Suprapubic skin (tissue), 4 donors: ENCODE measurements around the gene MYH6. TPM values are rescaled to one million over a fixed set of nuclear protein-coding genes. Genes with fewer than 3 reads are reported as not detected.

Experiments used
- DNase-seq, 2 donors: peaks; one replicate each; pipeline ENCODE4 v3.0.0-alpha.2; 2019; ENCODE audit warnings: low spot score in 2 of 2
- H3K27ac ChIP-seq: fragments of 200-600 bp; sonication (generic); one replicate; pipeline ENCODE4 v1.5.1; 2019
- H3K27me3 ChIP-seq: fragments of 200-600 bp; sonication (generic); one replicate; pipeline ENCODE4 v1.5.1; 2019
- H3K36me3 ChIP-seq: fragments of 200-600 bp; sonication (generic); one replicate; pipeline ENCODE4 v1.5.1; 2019
- H3K4me1 ChIP-seq: fragments of 200-600 bp; sonication (generic); one replicate; pipeline ENCODE4 v1.5.1; 2019
- H3K4me3 ChIP-seq: fragments of 200-600 bp; sonication (generic); one replicate; pipeline ENCODE4 v1.5.1; 2019; ENCODE audit warnings: mild to moderate bottlenecking
- H3K9me3 ChIP-seq: fragments of 200-600 bp; sonication (generic); one replicate; pipeline ENCODE4 v1.5.1; 2019
- EP300 ChIP-seq: sonication (generic); formaldehyde crosslinking; IDR thresholded peaks from one replicate; pipeline ENCODE4 v1.6.1; 2017; ENCODE audit warnings: antibody characterized with exemption
- POLR2A ChIP-seq, 2 donors: fragments of 450-650 bp; IDR thresholded peaks; one replicate each; pipeline ENCODE4 v1.6.1; 2017; ENCODE audit warnings: antibody characterized with exemption in 2 of 2, mild to moderate bottlenecking in 2 of 2, moderate library complexity in 2 of 2
- POLR2AphosphoS5 ChIP-seq, 3 donors: sonication (generic); formaldehyde crosslinking; IDR thresholded peaks; one replicate each; pipeline ENCODE4 v1.6.1; 2017; ENCODE audit warnings: antibody characterized with exemption in 3 of 3
- WGBS: methylation state at CpG from one replicate; pipeline ENCODE4 v1.1.5; 2018; 5-methylcytosine and 5-hydroxymethylcytosine counted together
- total RNA-seq, 4 donors: library from RNA; depleted of rRNA; stranded (reverse); fragments of >200 nt; gene quantifications; one replicate each; pipeline ENCODE4 v1.1.0, GENCODE V29; 2016
- TF ChIP-seq, protein P1 (sequence below), 2 donors: fragments of 200-600 bp in 1 of 2; fragments of 450-650 bp in 1 of 2; sonication (generic) in 1 of 2; IDR thresholded peaks; one replicate each; pipeline ENCODE4 v1.5.1; 2016 to 2019; ENCODE audit warnings: antibody characterized with exemption in 2 of 2, mild to moderate bottlenecking in 1 of 2, moderate library complexity in 1 of 2

The MYH6 gene
- total RNA-seq, 4 donors from 2014 or later: not detected

DNA sequence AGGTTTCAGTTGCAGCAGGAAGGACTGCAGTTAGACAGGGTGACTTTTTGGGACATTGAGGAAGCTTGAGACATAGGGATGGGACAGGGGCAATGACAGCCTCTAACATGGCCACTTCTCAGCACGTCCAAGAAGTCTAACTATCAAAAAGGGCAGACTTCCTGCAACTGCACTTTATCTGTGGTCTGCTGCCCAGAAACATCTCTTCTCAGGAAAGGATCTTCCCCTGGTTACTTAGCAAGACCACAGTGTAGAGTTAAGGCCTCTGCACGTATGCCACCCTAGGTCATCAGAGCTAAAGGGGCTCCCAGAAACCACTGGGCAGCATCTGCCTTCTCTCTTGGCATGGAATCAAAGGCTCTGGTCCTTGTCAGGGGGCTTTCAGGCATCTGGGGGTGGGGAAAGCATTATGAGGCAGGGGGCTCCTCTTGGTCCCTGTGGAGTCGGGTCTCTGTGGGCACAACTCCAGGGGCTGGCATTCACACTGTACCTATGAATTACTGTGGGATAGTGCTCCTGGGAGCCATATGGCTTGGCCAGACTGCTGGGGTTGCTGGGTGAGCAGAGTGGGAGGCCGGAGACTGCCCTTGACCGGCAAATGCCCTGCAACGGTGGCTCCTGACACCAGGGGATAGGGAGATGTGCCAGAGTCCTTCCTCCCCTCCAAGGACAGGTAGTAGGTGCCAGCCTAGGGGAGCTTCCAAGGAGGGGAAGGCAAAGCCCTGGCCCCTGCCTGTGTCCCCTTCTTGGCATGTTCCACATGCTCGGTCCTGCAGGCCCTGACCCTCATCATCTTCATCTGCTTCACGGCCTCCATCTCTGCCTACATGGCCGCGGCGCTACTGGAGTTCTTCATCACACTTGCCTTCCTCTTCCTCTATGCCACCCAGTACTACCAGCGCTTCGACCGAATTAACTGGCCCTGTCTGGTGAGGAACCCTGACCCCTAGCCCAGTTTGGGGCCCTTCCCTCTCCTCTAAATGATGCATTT is 30.2 kb downstream of the MYH6 start:
- no peaks in the 10 kb centered on the region for H3K36me3 ChIP-seq
- H3K9me3 ChIP-seq: no peaks in the 10 kb centered on the region
- peaks cover 12% of the 10 kb centered on the region for H3K4me1 ChIP-seq
- H3K27me3 ChIP-seq: peaks cover 7% of the 10 kb centered on the region
- TF ChIP-seq POLR2A (IDR thresholded peaks at IDR 0.05) (no peak), POLR2AphosphoS5 (IDR thresholded peaks at IDR 0.05) (no peak), EP300 (no peak)
- TF ChIP-seq, protein P1, sequence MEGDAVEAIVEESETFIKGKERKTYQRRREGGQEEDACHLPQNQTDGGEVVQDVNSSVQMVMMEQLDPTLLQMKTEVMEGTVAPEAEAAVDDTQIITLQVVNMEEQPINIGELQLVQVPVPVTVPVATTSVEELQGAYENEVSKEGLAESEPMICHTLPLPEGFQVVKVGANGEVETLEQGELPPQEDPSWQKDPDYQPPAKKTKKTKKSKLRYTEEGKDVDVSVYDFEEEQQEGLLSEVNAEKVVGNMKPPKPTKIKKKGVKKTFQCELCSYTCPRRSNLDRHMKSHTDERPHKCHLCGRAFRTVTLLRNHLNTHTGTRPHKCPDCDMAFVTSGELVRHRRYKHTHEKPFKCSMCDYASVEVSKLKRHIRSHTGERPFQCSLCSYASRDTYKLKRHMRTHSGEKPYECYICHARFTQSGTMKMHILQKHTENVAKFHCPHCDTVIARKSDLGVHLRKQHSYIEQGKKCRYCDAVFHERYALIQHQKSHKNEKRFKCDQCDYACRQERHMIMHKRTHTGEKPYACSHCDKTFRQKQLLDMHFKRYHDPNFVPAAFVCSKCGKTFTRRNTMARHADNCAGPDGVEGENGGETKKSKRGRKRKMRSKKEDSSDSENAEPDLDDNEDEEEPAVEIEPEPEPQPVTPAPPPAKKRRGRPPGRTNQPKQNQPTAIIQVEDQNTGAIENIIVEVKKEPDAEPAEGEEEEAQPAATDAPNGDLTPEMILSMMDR (IDR thresholded peaks at IDR 0.05): no peak
- DNase-seq: no peak
- H3K4me3 ChIP-seq: no peak overlapping the region
- 85% methylated on average over 14 of the region's 14 CpGs for WGBS
- no peak overlapping the region for H3K27ac ChIP-seq

DNA sequence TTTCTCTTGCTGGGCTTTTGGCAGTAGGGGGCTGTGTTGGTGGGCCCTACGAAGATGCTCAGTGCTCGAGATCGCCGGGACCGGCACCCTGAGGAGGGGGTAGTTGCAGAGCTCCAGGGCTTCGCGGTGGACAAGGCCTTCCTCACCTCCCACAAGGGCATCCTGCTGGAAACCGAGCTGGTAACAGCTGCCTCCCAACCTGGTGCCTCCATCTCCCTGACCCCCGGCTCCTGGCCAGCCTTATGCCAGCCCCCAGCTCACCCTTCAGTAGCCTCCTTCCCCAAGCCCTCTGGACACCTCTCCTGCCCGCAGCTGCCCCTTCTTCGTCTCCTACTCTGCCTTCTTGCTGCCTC is 30.9 kb downstream of the MYH6 start:
- Histone ChIP-seq H3K27ac (no peak overlapping the region), H3K36me3 (no peaks in the 10 kb centered on the region), H3K4me3 (no peak overlapping the region), H3K9me3 (no peaks in the 10 kb centered on the region), H3K4me1 (peaks cover 12% of the 10 kb centered on the region), H3K27me3 (peaks cover 7% of the 10 kb centered on the region)
- no peak for DNase-seq
- 73% methylated on average over 3 of the region's 11 CpGs for WGBS
- TF ChIP-seq POLR2A (IDR thresholded peaks at IDR 0.05): no peak
- no peak for TF ChIP-seq POLR2AphosphoS5 (IDR thresholded peaks at IDR 0.05)
- TF ChIP-seq EP300: no peak
- TF ChIP-seq, protein P1 (IDR thresholded peaks at IDR 0.05): no peak

DNA sequence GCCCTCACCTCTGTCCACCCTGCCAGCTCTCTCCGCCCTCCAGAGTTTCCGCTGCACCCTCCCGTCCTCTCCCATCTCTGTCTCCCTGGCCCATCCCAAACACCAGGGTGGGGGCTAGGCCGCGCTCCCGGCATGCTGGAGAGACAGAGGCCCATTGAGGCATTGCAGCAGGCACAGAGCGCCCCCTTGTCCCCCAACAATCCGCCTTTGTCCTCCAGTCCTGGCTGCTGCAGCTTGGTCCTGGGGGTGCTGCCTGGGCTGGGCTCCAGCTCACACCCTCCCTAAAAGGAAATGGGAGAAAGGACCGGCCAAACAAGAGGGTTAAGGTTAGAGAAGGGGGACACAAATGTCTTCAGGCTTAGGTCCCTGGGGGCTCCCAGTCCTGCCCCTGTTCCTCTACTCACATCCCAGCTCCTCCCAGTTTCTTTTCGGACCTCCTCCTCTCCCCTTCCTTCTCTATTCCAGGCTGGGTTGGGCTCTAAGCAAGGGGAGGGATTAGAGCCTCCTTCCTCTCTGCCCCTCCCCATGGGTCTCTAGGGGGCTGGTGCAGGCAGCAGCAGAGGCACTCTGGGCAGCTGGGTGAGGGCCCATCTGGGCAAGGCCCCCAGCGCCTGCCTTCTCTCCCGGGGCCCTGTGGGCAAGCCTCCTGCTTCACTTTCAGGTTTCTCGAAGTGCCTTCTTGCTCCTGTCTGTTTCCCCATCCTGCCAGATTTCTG is 31.4 kb downstream of the MYH6 start, which contains the start of gene CMTM5:
TSS of gene CMTM5 (plus strand) at position 565 of the 716 bp plus-strand sequence. CDS start 206 bp downstream, outside the sequence.
- H3K27ac ChIP-seq: no peak within 1 kb of the TSS
- TF ChIP-seq POLR2A (IDR thresholded peaks at IDR 0.05): no peak
- TF ChIP-seq, protein P1 (IDR thresholded peaks at IDR 0.05): no peak
- no peak for TF ChIP-seq POLR2AphosphoS5 (IDR thresholded peaks at IDR 0.05)
- no peak for TF ChIP-seq EP300
- peaks cover 12% of the 10 kb centered on the region for H3K4me1 ChIP-seq
- H3K4me3 ChIP-seq: no peak within 1 kb of the TSS
- H3K27me3 ChIP-seq: peaks cover 7% of the 10 kb centered on the region
- 54% methylated on average over 10 of the region's 13 CpGs for WGBS
- H3K9me3 ChIP-seq: no peaks in the 10 kb centered on the region
- no peak for DNase-seq
- no peaks in the 10 kb centered on the region for H3K36me3 ChIP-seq

DNA sequence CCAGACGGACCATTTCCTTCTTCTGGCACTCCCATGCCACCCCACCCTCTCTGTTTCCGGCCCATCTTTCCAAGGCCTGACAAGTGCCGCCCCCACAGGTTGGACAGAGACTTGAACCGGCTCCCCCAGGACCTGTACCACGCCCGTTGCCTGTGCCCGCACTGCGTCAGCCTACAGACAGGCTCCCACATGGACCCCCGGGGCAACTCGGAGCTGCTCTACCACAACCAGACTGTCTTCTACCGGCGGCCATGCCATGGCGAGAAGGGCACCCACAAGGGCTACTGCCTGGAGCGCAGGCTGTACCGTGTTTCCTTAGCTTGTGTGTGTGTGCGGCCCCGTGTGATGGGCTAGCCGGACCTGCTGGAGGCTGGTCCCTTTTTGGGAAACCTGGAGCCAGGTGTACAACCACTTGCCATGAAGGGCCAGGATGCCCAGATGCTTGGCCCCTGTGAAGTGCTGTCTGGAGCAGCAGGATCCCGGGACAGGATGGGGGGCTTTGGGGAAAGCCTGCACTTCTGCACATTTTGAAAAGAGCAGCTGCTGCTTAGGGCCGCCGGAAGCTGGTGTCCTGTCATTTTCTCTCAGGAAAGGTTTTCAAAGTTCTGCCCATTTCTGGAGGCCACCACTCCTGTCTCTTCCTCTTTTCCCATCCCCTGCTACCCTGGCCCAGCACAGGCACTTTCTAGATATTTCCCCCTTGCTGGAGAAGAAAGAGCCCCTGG is 32.4 kb downstream of the MYH6 start:
- Histone ChIP-seq H3K9me3 (no peaks in the 10 kb centered on the region), H3K4me1 (peaks cover 16% of the 10 kb centered on the region), H3K27me3 (peaks cover 4% of the 10 kb centered on the region), H3K36me3 (no peaks in the 10 kb centered on the region), H3K4me3 (no peak overlapping the region), H3K27ac (no peak overlapping the region)
- WGBS: 93% methylated on average over 15 of the region's 21 CpGs
- no peak for DNase-seq
- TF ChIP-seq POLR2A (IDR thresholded peaks at IDR 0.05) (no peak), EP300 (no peak), POLR2AphosphoS5 (IDR thresholded peaks at IDR 0.05) (no peak)
- TF ChIP-seq, protein P1 (IDR thresholded peaks at IDR 0.05): no peak
